Measurements from ENCODE around the gene RBM12. TPM values are rescaled to one million over a fixed set of nuclear protein-coding genes. Genes with fewer than 3 reads are reported as not detected.
A peak's percentile ranks its signal among the peaks of the same experiment; 100 is the strongest.

RBM12 gene
- total RNA-seq, 1 experiment from 2014 or later: 64.1 TPM

GRCh38 chr20:35616465-35617396, 48.0 kb downstream of the RBM12 start:
- no peak overlapping the region for H3K27ac ChIP-seq

GRCh38 chr20:35615667-35616464, 48.8 kb downstream of the RBM12 start, which contains the start of gene SPAG4:
TSS of gene SPAG4 (plus strand) at chr20:35615829. CDS start at chr20:35616004, 175 bp downstream.
- DNase-seq (ENCODE audit: low read depth in 1 of 2, low spot score in 2 of 2): peak; percentile 97 to 99
- H3K4me1 ChIP-seq (replicated peaks): peaks cover 31% of the 10 kb centered on the region
- peak within 1 kb of the TSS; percentile 63 for H3K27ac ChIP-seq
- no peaks in the 10 kb centered on the region for H3K36me3 ChIP-seq
- H3K9me3 ChIP-seq (replicated peaks): no peaks in the 10 kb centered on the region
- peak within 1 kb of the TSS; percentile 41 for H3K4me3 ChIP-seq
- H3K27me3 ChIP-seq (replicated peaks): no peaks in the 10 kb centered on the region

More at GRCh38 chr20:35616465-35617396, 48.0 kb downstream of the RBM12 start:
- H3K27me3 ChIP-seq (replicated peaks): no peaks in the 10 kb centered on the region
- DNase-seq (ENCODE audit: low read depth in 1 of 2, low spot score in 2 of 2): peak; percentile 19 to 69
- H3K9me3 ChIP-seq (replicated peaks): no peaks in the 10 kb centered on the region
- peak overlapping the region; percentile 29 for H3K4me3 ChIP-seq
- peaks cover 3% of the 10 kb centered on the region; the same call in 1 of the 2 replicates for H3K36me3 ChIP-seq
- peaks cover 31% of the 10 kb centered on the region for H3K4me1 ChIP-seq (replicated peaks)

DNA sequence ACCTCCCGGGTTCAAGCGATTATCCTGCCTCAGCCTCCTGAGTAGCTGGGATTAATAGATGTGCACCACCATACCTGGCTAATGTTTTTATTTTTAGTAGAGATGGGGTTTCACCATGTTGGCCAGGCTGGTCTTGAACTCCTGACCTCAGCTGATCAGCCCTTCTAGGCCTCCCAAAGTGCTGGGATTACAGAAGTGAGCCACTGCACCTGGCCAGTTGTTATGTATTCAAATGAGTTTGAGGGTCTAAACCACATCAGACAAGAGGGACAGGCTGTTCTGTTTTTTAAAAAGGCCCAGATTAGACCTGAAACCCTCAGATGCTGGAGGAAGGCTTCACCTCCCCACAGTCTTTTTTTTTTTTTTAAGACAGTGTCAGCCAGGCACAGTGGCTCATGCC, 53.2 kb downstream of the RBM12 start:
- Histone ChIP-seq H3K4me3 (no peak overlapping the region), H3K4me1 (replicated peaks) (peaks cover 15% of the 10 kb centered on the region), H3K36me3 (no peaks in the 10 kb centered on the region), H3K27me3 (replicated peaks) (no peaks in the 10 kb centered on the region), H3K27ac (no peak overlapping the region), H3K9me3 (replicated peaks) (no peaks in the 10 kb centered on the region)
- no peak for DNase-seq (ENCODE audit: low read depth in 1 of 2, low spot score in 2 of 2)

DNA sequence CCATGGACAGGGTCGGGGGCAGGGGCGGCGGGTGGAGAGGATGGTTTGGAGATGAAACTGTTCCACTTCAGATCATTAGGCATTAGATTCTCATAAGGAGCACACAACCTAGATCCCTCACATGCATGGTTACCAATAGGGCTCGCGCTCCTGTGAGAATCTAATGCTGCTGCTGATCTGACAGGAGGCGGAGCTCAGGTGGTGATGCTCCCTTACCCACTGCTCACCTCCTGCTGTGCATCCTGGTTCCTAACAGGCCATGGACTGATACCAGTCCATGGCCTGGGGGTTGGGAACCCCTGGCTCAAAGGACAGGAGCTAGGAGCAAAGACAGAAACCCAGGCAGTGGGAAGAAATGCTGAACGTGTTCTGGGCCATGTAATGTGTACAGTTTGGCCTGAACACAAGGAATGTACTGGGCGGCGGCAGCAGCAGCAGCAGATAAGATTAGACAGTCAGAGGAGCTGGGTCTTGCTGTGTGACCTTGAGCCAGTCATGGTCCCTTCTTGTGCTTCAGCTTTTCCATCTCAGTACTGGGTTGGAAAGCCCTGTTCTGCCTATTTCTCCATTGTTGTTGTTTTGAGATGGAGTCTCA, 53.8 kb downstream of the RBM12 start:
- no peaks in the 10 kb centered on the region for H3K9me3 ChIP-seq (replicated peaks)
- peaks cover 14% of the 10 kb centered on the region for H3K4me1 ChIP-seq (replicated peaks)
- H3K36me3 ChIP-seq: no peaks in the 10 kb centered on the region
- no peak for DNase-seq (ENCODE audit: low read depth in 1 of 2, low spot score in 2 of 2)
- H3K27ac ChIP-seq: no peak overlapping the region
- H3K27me3 ChIP-seq (replicated peaks): no peaks in the 10 kb centered on the region
- no peak overlapping the region for H3K4me3 ChIP-seq

DNA sequence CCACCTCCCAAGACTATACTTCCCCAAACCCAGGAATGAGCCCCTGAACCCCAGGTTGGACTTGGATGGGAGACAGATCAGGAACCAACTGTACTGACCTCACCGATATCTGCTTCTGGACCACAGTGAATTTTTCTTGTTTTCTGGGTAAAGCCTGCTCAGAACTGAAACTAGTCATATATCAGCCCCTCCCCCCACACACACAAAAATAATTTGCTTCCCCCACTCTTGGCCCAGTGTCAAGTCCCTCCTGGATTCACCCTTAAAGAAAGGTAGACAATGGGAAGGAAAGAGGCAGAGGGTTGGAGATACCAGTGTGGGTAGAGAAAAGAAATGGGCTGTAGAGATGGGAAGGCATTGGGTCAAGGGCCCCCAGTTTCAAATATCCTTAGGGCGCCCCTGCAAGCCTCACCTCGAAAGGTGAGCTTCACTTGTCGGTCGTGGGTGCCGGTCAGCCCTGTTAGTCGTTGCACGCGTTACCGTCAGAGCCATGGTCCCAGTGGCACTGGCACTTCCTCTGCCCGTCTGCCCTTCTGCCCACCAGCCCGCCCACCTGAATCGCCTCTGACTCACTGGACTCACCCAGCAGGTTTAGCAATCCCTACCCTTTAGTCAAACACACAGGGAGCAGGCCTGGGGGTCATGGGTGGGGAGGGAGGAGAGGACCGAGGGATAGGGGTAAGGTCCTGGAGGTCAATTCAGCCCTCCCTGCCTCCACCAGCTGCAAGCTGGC, 57.5 kb downstream of the RBM12 start:
- Histone ChIP-seq H3K4me1 (replicated peaks) (no peaks in the 10 kb centered on the region), H3K4me3 (no peak overlapping the region), H3K27ac (no peak overlapping the region), H3K27me3 (replicated peaks) (no peaks in the 10 kb centered on the region), H3K36me3 (no peaks in the 10 kb centered on the region), H3K9me3 (replicated peaks) (no peaks in the 10 kb centered on the region)
- DNase-seq (ENCODE audit: low read depth in 1 of 2, low spot score in 2 of 2): no peak

- Histone ChIP-seq H3K27me3 (replicated peaks) (peaks cover 10% of the 10 kb centered on the region), H3K4me3 (no peak overlapping the region), H3K4me1 (replicated peaks) (peaks cover 9% of the 10 kb centered on the region), H3K36me3 (no peaks in the 10 kb centered on the region), H3K9me3 (replicated peaks) (peaks cover 5% of the 10 kb centered on the region; the same call in 1 of the 2 replicates), H3K27ac (no peak overlapping the region)
- no peak for DNase-seq (ENCODE audit: low read depth in 1 of 2, low spot score in 2 of 2)
Observed at GRCh38 chr20:35606127-35606526, 58.6 kb downstream of the RBM12 start.

DNA sequence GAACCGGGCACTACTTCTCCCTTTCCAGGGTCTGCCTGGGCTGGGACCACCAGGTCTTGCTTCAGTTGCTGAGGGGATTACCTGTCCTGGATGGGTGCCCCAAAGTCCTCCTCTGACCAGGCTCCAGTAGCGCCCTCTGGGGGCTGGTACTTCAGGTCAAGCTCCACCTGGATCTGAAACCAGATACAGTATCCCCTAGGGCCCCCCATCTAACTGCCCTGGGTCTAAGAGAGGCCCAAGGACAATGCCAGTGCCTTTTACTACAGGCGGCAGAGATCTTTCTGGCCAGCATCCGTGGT, 60.3 kb downstream of the RBM12 start:
- Histone ChIP-seq H3K27ac (no peak overlapping the region), H3K9me3 (replicated peaks) (peaks cover 5% of the 10 kb centered on the region; the same call in 1 of the 2 replicates), H3K27me3 (replicated peaks) (peaks cover 22% of the 10 kb centered on the region), H3K4me3 (no peak overlapping the region), H3K36me3 (no peaks in the 10 kb centered on the region), H3K4me1 (replicated peaks) (peaks cover 15% of the 10 kb centered on the region)
- no peak for DNase-seq (ENCODE audit: low read depth in 1 of 2, low spot score in 2 of 2)

- H3K9me3 ChIP-seq (replicated peaks): peaks cover 5% of the 10 kb centered on the region; the same call in 1 of the 2 replicates
- H3K27me3 ChIP-seq (replicated peaks): peaks cover 25% of the 10 kb centered on the region
- H3K4me1 ChIP-seq (replicated peaks): peaks cover 15% of the 10 kb centered on the region
- H3K36me3 ChIP-seq: no peaks in the 10 kb centered on the region
- H3K27ac ChIP-seq: no peak overlapping the region
- no peak for DNase-seq (ENCODE audit: low read depth in 1 of 2, low spot score in 2 of 2)
- no peak overlapping the region for H3K4me3 ChIP-seq
Observed at GRCh38 chr20:35603695-35604448, 60.8 kb downstream of the RBM12 start.

DNA sequence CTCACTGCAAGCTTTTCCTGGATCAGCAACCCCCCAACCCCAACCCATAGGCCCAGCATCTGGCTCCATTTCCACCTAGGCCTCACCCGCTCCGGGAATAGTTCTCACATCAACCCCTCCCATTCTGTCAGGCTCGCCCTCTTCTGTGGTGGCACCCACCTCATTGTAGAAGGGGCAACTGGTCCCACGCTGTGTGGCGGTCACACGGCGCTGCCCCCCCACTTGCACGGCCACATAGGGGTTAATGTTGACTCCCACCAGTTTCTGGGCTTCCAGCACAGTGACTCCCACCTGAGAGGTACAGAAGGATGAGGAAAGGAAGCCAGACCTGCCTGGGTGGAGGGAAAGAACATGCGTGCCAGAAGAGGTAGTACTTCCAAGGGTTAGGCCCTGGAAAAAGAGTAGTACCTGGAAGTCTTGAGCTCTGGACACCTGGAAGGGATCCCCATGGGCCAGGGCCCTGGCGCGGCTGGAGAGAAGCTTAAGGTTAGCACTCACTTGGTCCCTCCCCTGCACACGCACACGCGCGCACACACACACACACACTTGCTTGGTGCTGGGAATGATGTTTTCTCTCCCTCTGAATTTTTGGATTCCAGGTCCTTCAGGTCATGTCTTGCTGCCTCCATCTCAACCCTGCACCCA, 61.7 kb downstream of the RBM12 start:
- H3K27ac ChIP-seq: no peak overlapping the region
- H3K4me3 ChIP-seq: no peak overlapping the region
- no peak for DNase-seq (ENCODE audit: low read depth in 1 of 2, low spot score in 2 of 2)
- H3K9me3 ChIP-seq (replicated peaks): peaks cover 5% of the 10 kb centered on the region; the same call in 1 of the 2 replicates
- no peaks in the 10 kb centered on the region for H3K36me3 ChIP-seq
- peaks cover 15% of the 10 kb centered on the region for H3K4me1 ChIP-seq (replicated peaks)
- peaks cover 31% of the 10 kb centered on the region for H3K27me3 ChIP-seq (replicated peaks)

DNA sequence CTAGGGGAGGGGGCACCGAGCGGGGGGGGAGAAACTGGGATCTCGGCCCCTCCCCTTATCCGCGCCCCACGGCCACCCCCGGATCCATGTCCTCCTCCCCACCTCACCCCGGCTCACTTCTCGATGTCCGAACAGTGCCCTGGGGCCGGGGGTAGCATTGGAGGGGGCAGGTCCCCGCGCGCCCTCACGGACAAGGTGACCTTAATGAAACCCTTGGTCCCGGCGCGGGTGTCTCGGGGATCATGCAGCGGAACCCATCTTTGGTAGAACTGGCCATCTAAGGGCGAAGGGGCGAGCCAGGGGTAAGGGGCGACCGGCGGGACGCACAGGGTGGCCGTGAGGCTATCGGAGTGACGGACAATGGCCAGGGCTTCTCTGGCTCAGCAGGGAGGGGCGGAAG, 62.7 kb downstream of the RBM12 start:
- Histone ChIP-seq H3K4me1 (replicated peaks) (peaks cover 15% of the 10 kb centered on the region), H3K27ac (no peak overlapping the region), H3K9me3 (replicated peaks) (peaks cover 5% of the 10 kb centered on the region; the same call in 1 of the 2 replicates), H3K36me3 (no peaks in the 10 kb centered on the region), H3K27me3 (replicated peaks) (peaks cover 36% of the 10 kb centered on the region), H3K4me3 (peak overlapping the region; percentile 13; the same call in 1 of the 2 replicates)
- no peak for DNase-seq (ENCODE audit: low read depth in 1 of 2, low spot score in 2 of 2)

GRCh38 chr20:35600993-35601973, 63.4 kb downstream of the RBM12 start:
- peaks cover 15% of the 10 kb centered on the region for H3K4me1 ChIP-seq (replicated peaks)
- peak overlapping the region; percentile 13 for H3K4me3 ChIP-seq
- peak; percentile 56 to 68 for DNase-seq (ENCODE audit: low read depth in 1 of 2, low spot score in 2 of 2)
- H3K9me3 ChIP-seq (replicated peaks): peaks cover 5% of the 10 kb centered on the region; the same call in 1 of the 2 replicates
- H3K27me3 ChIP-seq (replicated peaks): peaks cover 36% of the 10 kb centered on the region
- H3K27ac ChIP-seq: no peak overlapping the region
- H3K36me3 ChIP-seq: no peaks in the 10 kb centered on the region

All from SJSA1 (cell line).